Thyroid gland (tissue), 4 donors: Measurements from ENCODE around the gene TBC1D2B.

Experiments
- CTCF ChIP-seq, 6 experiments: fragments of 200-600 bp in 3 of 6; fragments of 450-650 bp in 3 of 6; sonication (generic) in 3 of 6; IDR thresholded peaks; one replicate each; pipeline ENCODE4 v1.5.1; 2016 to 2019; ENCODE audit warnings: antibody characterized with exemption in 6 of 6, mild to moderate bottlenecking in 2 of 6, inconsistent platforms in 1 of 6, moderate library complexity in 1 of 6
- POLR2A ChIP-seq, 2 donors: fragments of 450-650 bp; IDR thresholded peaks; one replicate each; pipeline ENCODE4 v1.6.1; 2017; ENCODE audit warnings: antibody characterized with exemption in 2 of 2, mild to moderate bottlenecking in 2 of 2, moderate library complexity in 1 of 2

GRCh38 chr15:77999486-77999885 is 78.0 kb downstream of the TBC1D2B start:
- no peak for TF ChIP-seq CTCF (IDR thresholded peaks at IDR 0.05)
- TF ChIP-seq POLR2A (IDR thresholded peaks at IDR 0.05): no peak
